HG02759 (cell line): Measurements from ENCODE around the gene HINFP.
A peak's percentile ranks its signal among the peaks of the same experiment; 100 is the strongest.
"Not testable (repeated sequence)": the region's sequence is repeated elsewhere in the genome, so short reads cannot be mapped to it uniquely, and the experiment has no call there.

Experiments
- ATAC-seq: cut with Tn5 transposase; IDR thresholded peaks from one replicate; pipeline ENCODE4 v1.9.1; 2021; ENCODE audit warnings: mild to moderate bottlenecking, moderate library complexity; ENCODE audit not compliant: unreplicated experiment

HINFP gene

GRCh38 chr11:119099711-119100110 lies 21.7 kb upstream of the HINFP start:
- ATAC-seq: no peak

GRCh38 chr11:119100246-119100970 lies 21.0 kb upstream of the HINFP start:
- ATAC-seq: no peak

GRCh38 chr11:119100994-119101758 lies 20.2 kb upstream of the HINFP start:
- ATAC-seq: peak; percentile 21

- ATAC-seq: peak; percentile 79
These were observed 19.5 kb upstream of the HINFP start, which contains the start of gene DPAGT1 for GRCh38 chr11:119101759-119102423. DPAGT1 (minus strand) TSS chr11:119101853; CDS start chr11:119101655, 198 bp downstream.

- ATAC-seq: not testable (repeated sequence)
These were observed 18.2 kb upstream of the HINFP start for GRCh38 chr11:119103161-119103664.

GRCh38 chr11:119103793-119104192 lies 17.6 kb upstream of the HINFP start:
- ATAC-seq: no peak

GRCh38 chr11:119106564-119107537 lies 14.5 kb upstream of the HINFP start, which contains the start of gene C2CD2L:
C2CD2L (plus strand) TSS chr11:119107344; CDS start chr11:119107742, 398 bp downstream.
- ATAC-seq: peak; percentile 83

- peak; percentile 29 for ATAC-seq
These were observed 13.7 kb upstream of the HINFP start for GRCh38 chr11:119107538-119108145.

GRCh38 chr11:119108146-119108856 lies 13.1 kb upstream of the HINFP start:
- no peak for ATAC-seq

GRCh38 chr11:119108857-119109221 lies 12.5 kb upstream of the HINFP start:
- no peak for ATAC-seq

- no peak for ATAC-seq
These were observed 11.5 kb upstream of the HINFP start for GRCh38 chr11:119109843-119110242.

GRCh38 chr11:119110439-119110838 lies 10.9 kb upstream of the HINFP start:
- no peak for ATAC-seq

- ATAC-seq: no peak
These were observed 9.9 kb upstream of the HINFP start for GRCh38 chr11:119111361-119111925.

- no peak for ATAC-seq
These were observed 8.9 kb upstream of the HINFP start for GRCh38 chr11:119112314-119113020.

- ATAC-seq: no peak
These were observed 7.7 kb upstream of the HINFP start for GRCh38 chr11:119113716-119114115.

- ATAC-seq: no peak
These were observed 7.0 kb upstream of the HINFP start for GRCh38 chr11:119114351-119114750.

GRCh38 chr11:119115484-119116234 lies 5.7 kb upstream of the HINFP start:
- ATAC-seq: no peak

GRCh38 chr11:119116235-119116594 lies 5.2 kb upstream of the HINFP start:
- ATAC-seq: no peak
